ENCODE results near the gene HOMER2. TPM values are rescaled to one million over a fixed set of nuclear protein-coding genes. Genes with fewer than 3 reads are reported as not detected.

HOMER2 gene
- total and polyA plus RNA-seq, 2 donors (not counting 1 experiment from before 2014, with no cell fraction given) = 1.1 to 9.9 TPM

DNA sequence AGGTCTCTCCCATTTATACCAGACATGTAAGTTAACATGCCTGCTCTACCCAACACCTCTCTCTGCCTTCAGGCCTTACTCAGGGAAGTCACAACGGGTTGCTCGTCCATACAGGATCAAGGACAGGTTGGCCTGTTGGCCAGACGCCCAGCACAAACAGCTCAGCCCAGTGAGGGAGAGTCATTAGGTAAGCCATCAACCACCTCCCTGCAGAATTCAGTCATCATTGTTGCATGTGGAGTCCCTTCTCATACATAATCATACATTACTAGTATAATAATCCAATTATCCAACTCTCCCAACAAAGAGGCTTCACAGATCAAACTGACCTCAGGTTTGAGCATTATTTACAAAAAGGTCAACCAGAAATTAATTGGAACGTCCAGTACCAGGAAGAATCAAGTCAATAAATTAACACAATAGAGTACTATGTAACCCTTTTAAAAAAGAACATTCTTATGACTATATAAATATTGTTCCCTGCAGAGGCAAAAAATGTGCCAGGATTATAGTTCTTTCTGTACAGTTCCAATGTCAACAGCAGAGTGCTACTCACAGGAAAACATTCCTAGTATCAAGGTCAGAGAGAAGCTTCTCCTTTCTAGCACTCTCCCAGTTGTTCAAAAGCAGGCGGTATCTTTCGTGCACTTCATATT is 33.2 kb downstream of the HOMER2 start:
- Histone ChIP-seq H3K4me1 (ENCODE audit: control insufficient read depth, extremely low read depth, insufficient read depth, low read length) (no peaks in the 10 kb centered on the region), H3K4me2 (ENCODE audit: extremely low read depth, insufficient read depth, low read length) (no peak overlapping the region), H3K27ac (ENCODE audit: insufficient read depth, low read length) (no peak overlapping the region), H3K27me3 (ENCODE audit: control insufficient read depth, insufficient read depth, low read length) (no peaks in the 10 kb centered on the region), H3K9ac (ENCODE audit: insufficient read depth, low read length) (no peak overlapping the region), H2AFZ (ENCODE audit: low read length) (no peak overlapping the region), H3K9me3 (ENCODE audit: control insufficient read depth, insufficient read depth, low read depth, low read length) (no peaks in the 10 kb centered on the region), H4K20me1 (ENCODE audit: control insufficient read depth, extremely low read depth, insufficient read depth, low read length) (no peaks in the 10 kb centered on the region), H3K36me3 (ENCODE audit: control insufficient read depth, insufficient read depth, low read length) (no peaks in the 10 kb centered on the region), H3K79me2 (ENCODE audit: control insufficient read depth, insufficient read depth, low read length) (no peaks in the 10 kb centered on the region), H3K4me3 (replicated peaks in 1 of 4; ENCODE audit: control extremely low read depth in 1 of 4, insufficient read depth in 1 of 4, low read depth in 3 of 4, low read length in 4 of 4) (no peak overlapping the region)
- DNase-seq (ENCODE audit: low read depth in 2 of 2) = no peak
- TF ChIP-seq, protein P1, sequence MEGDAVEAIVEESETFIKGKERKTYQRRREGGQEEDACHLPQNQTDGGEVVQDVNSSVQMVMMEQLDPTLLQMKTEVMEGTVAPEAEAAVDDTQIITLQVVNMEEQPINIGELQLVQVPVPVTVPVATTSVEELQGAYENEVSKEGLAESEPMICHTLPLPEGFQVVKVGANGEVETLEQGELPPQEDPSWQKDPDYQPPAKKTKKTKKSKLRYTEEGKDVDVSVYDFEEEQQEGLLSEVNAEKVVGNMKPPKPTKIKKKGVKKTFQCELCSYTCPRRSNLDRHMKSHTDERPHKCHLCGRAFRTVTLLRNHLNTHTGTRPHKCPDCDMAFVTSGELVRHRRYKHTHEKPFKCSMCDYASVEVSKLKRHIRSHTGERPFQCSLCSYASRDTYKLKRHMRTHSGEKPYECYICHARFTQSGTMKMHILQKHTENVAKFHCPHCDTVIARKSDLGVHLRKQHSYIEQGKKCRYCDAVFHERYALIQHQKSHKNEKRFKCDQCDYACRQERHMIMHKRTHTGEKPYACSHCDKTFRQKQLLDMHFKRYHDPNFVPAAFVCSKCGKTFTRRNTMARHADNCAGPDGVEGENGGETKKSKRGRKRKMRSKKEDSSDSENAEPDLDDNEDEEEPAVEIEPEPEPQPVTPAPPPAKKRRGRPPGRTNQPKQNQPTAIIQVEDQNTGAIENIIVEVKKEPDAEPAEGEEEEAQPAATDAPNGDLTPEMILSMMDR (conservative IDR thresholded peaks at IDR 0.05 in 1 of 2, IDR thresholded peaks at IDR 0.05 in 1 of 2; ENCODE audit: low read depth in 1 of 2, low read length in 2 of 2) = no peak
- TF ChIP-seq EZH2 (IDR thresholded peaks at IDR 0.05; ENCODE audit: low read length, missing control alignments) = no peak

DNA sequence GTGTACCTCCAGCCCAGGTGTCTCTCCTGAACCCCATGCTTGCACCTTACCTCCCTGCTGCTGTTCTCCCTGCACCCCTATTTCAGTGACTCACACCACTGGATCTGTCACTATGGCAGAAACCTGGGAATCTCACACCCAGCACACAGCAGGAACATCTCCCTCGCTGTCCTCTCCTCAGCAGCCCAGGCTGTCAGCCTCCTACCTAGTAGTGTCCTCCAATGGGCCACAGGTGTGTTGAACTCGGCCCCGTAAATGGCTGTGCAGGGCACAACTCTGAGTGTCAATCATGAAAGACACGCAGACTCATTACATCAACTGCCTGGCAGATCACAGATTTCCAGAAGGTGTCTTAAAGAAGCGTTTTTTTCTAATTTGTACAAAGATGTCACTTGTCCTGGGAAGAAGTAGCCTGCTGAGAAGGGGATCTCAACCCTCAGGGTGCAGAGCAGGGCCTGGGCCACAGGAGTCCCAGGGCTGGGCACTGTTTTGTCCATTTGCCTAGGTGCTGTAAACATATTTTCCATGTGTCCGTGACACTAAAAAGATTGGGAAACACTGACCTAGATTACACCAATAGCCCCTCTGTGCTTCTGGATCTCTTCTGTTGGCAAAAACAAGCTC is 33.8 kb downstream of the HOMER2 start:
- H4K20me1 ChIP-seq (ENCODE audit: control insufficient read depth, extremely low read depth, insufficient read depth, low read length) = no peaks in the 10 kb centered on the region

GRCh38 chr15:82918162-82918561 is 34.4 kb downstream of the HOMER2 start:
- TF ChIP-seq, protein P1 (conservative IDR thresholded peaks at IDR 0.05 in 1 of 2, IDR thresholded peaks at IDR 0.05 in 1 of 2; ENCODE audit: low read depth in 1 of 2, low read length in 2 of 2) = no peak
- no peak for TF ChIP-seq EZH2 (IDR thresholded peaks at IDR 0.05; ENCODE audit: low read length, missing control alignments)
- no peak overlapping the region for H3K9ac ChIP-seq (ENCODE audit: insufficient read depth, low read length)

More for the DNA sequence above, 33.8 kb downstream of the HOMER2 start:
- Histone ChIP-seq H3K4me1 (ENCODE audit: control insufficient read depth, extremely low read depth, insufficient read depth, low read length) (no peaks in the 10 kb centered on the region), H3K27me3 (ENCODE audit: control insufficient read depth, insufficient read depth, low read length) (no peaks in the 10 kb centered on the region), H3K9me3 (ENCODE audit: control insufficient read depth, insufficient read depth, low read depth, low read length) (no peaks in the 10 kb centered on the region), H3K4me2 (ENCODE audit: extremely low read depth, insufficient read depth, low read length) (no peak overlapping the region), H2AFZ (ENCODE audit: low read length) (no peak overlapping the region), H3K9ac (ENCODE audit: insufficient read depth, low read length) (no peak overlapping the region), H3K79me2 (ENCODE audit: control insufficient read depth, insufficient read depth, low read length) (no peaks in the 10 kb centered on the region), H3K4me3 (replicated peaks in 1 of 4; ENCODE audit: control extremely low read depth in 1 of 4, insufficient read depth in 1 of 4, low read depth in 3 of 4, low read length in 4 of 4) (no peak overlapping the region), H3K36me3 (ENCODE audit: control insufficient read depth, insufficient read depth, low read length) (no peaks in the 10 kb centered on the region), H3K27ac (ENCODE audit: insufficient read depth, low read length) (no peak overlapping the region)
- DNase-seq (ENCODE audit: low read depth in 2 of 2) = no peak
- TF ChIP-seq, protein P1 (conservative IDR thresholded peaks at IDR 0.05 in 1 of 2, IDR thresholded peaks at IDR 0.05 in 1 of 2; ENCODE audit: low read depth in 1 of 2, low read length in 2 of 2) = no peak
- no peak for TF ChIP-seq EZH2 (IDR thresholded peaks at IDR 0.05; ENCODE audit: low read length, missing control alignments)

More at GRCh38 chr15:82918162-82918561, 34.4 kb downstream of the HOMER2 start:
- Histone ChIP-seq H3K27me3 (ENCODE audit: control insufficient read depth, insufficient read depth, low read length) (no peaks in the 10 kb centered on the region), H3K9me3 (ENCODE audit: control insufficient read depth, insufficient read depth, low read depth, low read length) (no peaks in the 10 kb centered on the region), H3K79me2 (ENCODE audit: control insufficient read depth, insufficient read depth, low read length) (no peaks in the 10 kb centered on the region), H3K36me3 (ENCODE audit: control insufficient read depth, insufficient read depth, low read length) (no peaks in the 10 kb centered on the region), H3K27ac (ENCODE audit: insufficient read depth, low read length) (no peak overlapping the region), H3K4me1 (ENCODE audit: control insufficient read depth, extremely low read depth, insufficient read depth, low read length) (no peaks in the 10 kb centered on the region), H4K20me1 (ENCODE audit: control insufficient read depth, extremely low read depth, insufficient read depth, low read length) (no peaks in the 10 kb centered on the region), H3K4me3 (replicated peaks in 1 of 4; ENCODE audit: control extremely low read depth in 1 of 4, insufficient read depth in 1 of 4, low read depth in 3 of 4, low read length in 4 of 4) (no peak overlapping the region), H3K4me2 (ENCODE audit: extremely low read depth, insufficient read depth, low read length) (no peak overlapping the region), H2AFZ (ENCODE audit: low read length) (no peak overlapping the region)
- no peak for DNase-seq (ENCODE audit: low read depth in 2 of 2)

Measured in fibroblast of lung (primary cell).